ENCODE measurements around the gene CNTN4. TPM values are rescaled to one million over a fixed set of nuclear protein-coding genes. Genes with fewer than 3 reads are reported as not detected.

CNTN4 gene
- total RNA-seq, 1 experiment from 2014 or later, result 0.12 TPM

- Mint-ChIP-seq H3K4me1 (ENCODE audit: insufficient read depth, unreplicated experiment) (no peaks in the 10 kb centered on the region), H3K36me3 (ENCODE audit: insufficient read depth, unreplicated experiment) (no peaks in the 10 kb centered on the region), H3K27me3 (ENCODE audit: insufficient read depth, unreplicated experiment) (peaks cover 39% of the 10 kb centered on the region), H3K4me3 (ENCODE audit: unreplicated experiment) (no peak overlapping the region), H3K9me3 (ENCODE audit: unreplicated experiment) (no peaks in the 10 kb centered on the region), H3K27ac (ENCODE audit: low read depth, unreplicated experiment) (no peak overlapping the region)
- intact Hi-C loops (cut with micrococcal nuclease), result no loop called here
- BruUV-seq (replicated peaks), result no TSS peak
- no peak for DNase-seq (ENCODE audit: unreplicated experiment)
- TF ChIP-seq CTCF (IDR thresholded peaks at IDR 0.05; ENCODE audit: unreplicated experiment), result no peak
- CTCF ChIA-PET, result no interaction called here
- POLR2A ChIA-PET, result interaction anchor here (0.7 kb wide), 1 partner anchor 64 kb away, joined by 3 read pairs; no protein-coding TSS in a partner anchor
These were observed 686.0 kb downstream of the CNTN4 start for GRCh38 chr3:2784627-2785026.

GRCh38 chr3:2790266-2790815, 691.7 kb downstream of the CNTN4 start:
- no peaks in the 10 kb centered on the region for H3K36me3 Mint-ChIP-seq (ENCODE audit: insufficient read depth, unreplicated experiment)
- CTCF ChIA-PET, result no interaction called here
- POLR2A ChIA-PET, result no interaction called here
- no peak overlapping the region for H3K27ac Mint-ChIP-seq (ENCODE audit: low read depth, unreplicated experiment)
- H3K4me1 Mint-ChIP-seq (ENCODE audit: insufficient read depth, unreplicated experiment), result no peaks in the 10 kb centered on the region
- H3K4me3 Mint-ChIP-seq (ENCODE audit: unreplicated experiment), result no peak overlapping the region
- intact Hi-C loops (cut with micrococcal nuclease), result no loop called here
- TF ChIP-seq CTCF (IDR thresholded peaks at IDR 0.05; ENCODE audit: unreplicated experiment), result no peak
- no TSS peak for BruUV-seq (replicated peaks)
- H3K9me3 Mint-ChIP-seq (ENCODE audit: unreplicated experiment), result no peaks in the 10 kb centered on the region
- H3K27me3 Mint-ChIP-seq (ENCODE audit: insufficient read depth, unreplicated experiment), result peaks cover 58% of the 10 kb centered on the region
- no peak for DNase-seq (ENCODE audit: unreplicated experiment)

GRCh38 chr3:2792432-2792831, 693.8 kb downstream of the CNTN4 start:
- H3K36me3 Mint-ChIP-seq (ENCODE audit: insufficient read depth, unreplicated experiment), result no peaks in the 10 kb centered on the region
- H3K4me1 Mint-ChIP-seq (ENCODE audit: insufficient read depth, unreplicated experiment), result no peaks in the 10 kb centered on the region
- H3K27ac Mint-ChIP-seq (ENCODE audit: low read depth, unreplicated experiment), result no peak overlapping the region
- DNase-seq (ENCODE audit: unreplicated experiment), result no peak
- BruUV-seq (replicated peaks), result no TSS peak
- CTCF ChIA-PET, result no interaction called here
- peaks cover 58% of the 10 kb centered on the region for H3K27me3 Mint-ChIP-seq (ENCODE audit: insufficient read depth, unreplicated experiment)
- no peak overlapping the region for H3K4me3 Mint-ChIP-seq (ENCODE audit: unreplicated experiment)
- intact Hi-C loops (cut with micrococcal nuclease), result no loop called here
- H3K9me3 Mint-ChIP-seq (ENCODE audit: unreplicated experiment), result no peaks in the 10 kb centered on the region
- no peak for TF ChIP-seq CTCF (IDR thresholded peaks at IDR 0.05; ENCODE audit: unreplicated experiment)
- POLR2A ChIA-PET, result no interaction called here

- CTCF ChIA-PET, result no interaction called here
- no peak overlapping the region for H3K4me3 Mint-ChIP-seq (ENCODE audit: unreplicated experiment)
- intact Hi-C loops (cut with micrococcal nuclease), result no loop called here
- H3K4me1 Mint-ChIP-seq (ENCODE audit: insufficient read depth, unreplicated experiment), result no peaks in the 10 kb centered on the region
- no peak for TF ChIP-seq CTCF (IDR thresholded peaks at IDR 0.05; ENCODE audit: unreplicated experiment)
- no peak for DNase-seq (ENCODE audit: unreplicated experiment)
- H3K27me3 Mint-ChIP-seq (ENCODE audit: insufficient read depth, unreplicated experiment), result peaks cover 64% of the 10 kb centered on the region
- no TSS peak for BruUV-seq (replicated peaks)
- H3K9me3 Mint-ChIP-seq (ENCODE audit: unreplicated experiment), result no peaks in the 10 kb centered on the region
- no peaks in the 10 kb centered on the region for H3K36me3 Mint-ChIP-seq (ENCODE audit: insufficient read depth, unreplicated experiment)
- POLR2A ChIA-PET, result no interaction called here
- no peak overlapping the region for H3K27ac Mint-ChIP-seq (ENCODE audit: low read depth, unreplicated experiment)
These were observed 695.3 kb downstream of the CNTN4 start for GRCh38 chr3:2793987-2794386.
